ENCODE results near the gene POLR2E. TPM values are rescaled to one million over a fixed set of nuclear protein-coding genes. Genes with fewer than 3 reads are reported as not detected.

Gene POLR2E
- total and polyA plus RNA-seq, 4 donors, result 51.8 to 211 (median 171) TPM

- TF ChIP-seq, protein P1, sequence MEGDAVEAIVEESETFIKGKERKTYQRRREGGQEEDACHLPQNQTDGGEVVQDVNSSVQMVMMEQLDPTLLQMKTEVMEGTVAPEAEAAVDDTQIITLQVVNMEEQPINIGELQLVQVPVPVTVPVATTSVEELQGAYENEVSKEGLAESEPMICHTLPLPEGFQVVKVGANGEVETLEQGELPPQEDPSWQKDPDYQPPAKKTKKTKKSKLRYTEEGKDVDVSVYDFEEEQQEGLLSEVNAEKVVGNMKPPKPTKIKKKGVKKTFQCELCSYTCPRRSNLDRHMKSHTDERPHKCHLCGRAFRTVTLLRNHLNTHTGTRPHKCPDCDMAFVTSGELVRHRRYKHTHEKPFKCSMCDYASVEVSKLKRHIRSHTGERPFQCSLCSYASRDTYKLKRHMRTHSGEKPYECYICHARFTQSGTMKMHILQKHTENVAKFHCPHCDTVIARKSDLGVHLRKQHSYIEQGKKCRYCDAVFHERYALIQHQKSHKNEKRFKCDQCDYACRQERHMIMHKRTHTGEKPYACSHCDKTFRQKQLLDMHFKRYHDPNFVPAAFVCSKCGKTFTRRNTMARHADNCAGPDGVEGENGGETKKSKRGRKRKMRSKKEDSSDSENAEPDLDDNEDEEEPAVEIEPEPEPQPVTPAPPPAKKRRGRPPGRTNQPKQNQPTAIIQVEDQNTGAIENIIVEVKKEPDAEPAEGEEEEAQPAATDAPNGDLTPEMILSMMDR (IDR thresholded peaks at IDR 0.05; ENCODE audit: low read depth, low read length, missing input control), result no peak
- TF ChIP-seq, protein P2, sequence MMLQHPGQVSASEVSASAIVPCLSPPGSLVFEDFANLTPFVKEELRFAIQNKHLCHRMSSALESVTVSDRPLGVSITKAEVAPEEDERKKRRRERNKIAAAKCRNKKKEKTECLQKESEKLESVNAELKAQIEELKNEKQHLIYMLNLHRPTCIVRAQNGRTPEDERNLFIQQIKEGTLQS (IDR thresholded peaks at IDR 0.05), result no peak
- no peak for TF ChIP-seq EGR1 (IDR thresholded peaks at IDR 0.05; ENCODE audit: low read depth in 2 of 2)
These were observed 40.3 kb upstream of the POLR2E start (continued) for GRCh38 chr19:1135454-1135853.

DNA sequence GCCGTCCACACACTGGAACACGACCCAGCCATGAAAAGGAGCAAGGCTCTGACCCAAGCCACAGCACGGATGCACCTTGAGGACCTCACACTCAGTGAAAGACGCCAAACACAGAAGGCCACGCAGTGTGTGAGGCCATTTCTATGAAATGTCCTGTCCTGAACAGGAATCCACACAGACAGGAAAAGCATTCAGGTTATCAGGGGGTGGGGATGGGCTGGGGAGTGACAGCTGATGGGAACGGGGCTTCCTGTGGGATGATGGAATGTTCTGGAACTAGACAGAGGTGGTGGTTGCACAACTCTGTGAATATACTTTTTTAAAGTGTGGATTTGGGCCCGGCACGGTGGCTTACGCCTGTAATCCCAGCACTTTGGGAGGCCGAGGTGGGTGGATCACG is 39.3 kb upstream of the POLR2E start:
- Histone ChIP-seq H3K27me3 (ENCODE audit: control insufficient read depth in 4 of 4, insufficient read depth in 4 of 4, low read length in 3 of 4) (no peaks in the 10 kb centered on the region), H3K9ac (ENCODE audit: low read depth in 1 of 2, low read length in 2 of 2) (no peak overlapping the region), H3K27ac (ENCODE audit: low read depth in 1 of 2, low read length in 2 of 2) (peak overlapping the region; percentile 83 to 91), H3K4me3 (ENCODE audit: low read depth in 1 of 3, low read length in 3 of 3) (no peak overlapping the region), H3K9me3 (ENCODE audit: control insufficient read depth in 4 of 4, low read length in 3 of 4) (no peaks in the 10 kb centered on the region), H3K36me3 (ENCODE audit: control insufficient read depth in 4 of 4, insufficient read depth in 3 of 4, low read depth in 1 of 4, low read length in 3 of 4) (peaks cover 4 to 7% (median 5%) of the 10 kb centered on the region in 4 donors), H3K4me1 (ENCODE audit: control insufficient read depth in 4 of 4, insufficient read depth in 4 of 4, low read length in 3 of 4) (peaks cover 0 to 4% (median 0%) of the 10 kb centered on the region in 4 donors)
- DNase-seq (ENCODE audit: low spot score), result no peak
- WGBS, result 93% methylated on average over 11 of the region's 11 CpGs
- TF ChIP-seq NR2F2 (IDR thresholded peaks at IDR 0.05) (peak; percentile 53), SP1 (IDR thresholded peaks at IDR 0.05) (no peak)

DNA sequence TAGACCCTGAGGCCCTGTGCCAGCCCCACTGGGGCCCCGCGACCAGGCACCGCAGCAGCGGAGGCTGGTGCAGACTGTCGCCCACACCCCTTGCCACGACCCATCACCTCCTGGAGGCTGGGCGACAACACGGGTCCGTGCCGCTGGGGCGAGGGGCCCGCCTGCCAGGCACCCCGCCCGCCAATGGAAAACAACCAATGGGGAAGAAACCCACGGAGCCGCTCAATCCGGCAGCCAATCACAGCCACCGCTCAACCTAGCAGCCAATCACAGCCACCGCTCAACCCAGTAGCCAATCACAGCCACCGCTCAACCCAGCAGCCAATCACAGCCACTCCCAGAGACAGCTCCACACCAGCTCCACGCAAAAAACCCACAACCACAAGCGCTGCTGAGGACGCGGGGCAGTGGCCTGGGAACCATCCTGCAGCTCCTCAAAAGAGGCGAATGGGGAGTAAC is 38.3 kb upstream of the POLR2E start:
- no peak for DNase-seq (ENCODE audit: low spot score)
- peaks cover 0 to 4% (median 0%) of the 10 kb centered on the region in 4 donors for H3K4me1 ChIP-seq (ENCODE audit: control insufficient read depth in 4 of 4, insufficient read depth in 4 of 4, low read length in 3 of 4)
- no peak overlapping the region for H3K4me3 ChIP-seq (ENCODE audit: low read depth in 1 of 3, low read length in 3 of 3)
- H3K36me3 ChIP-seq (ENCODE audit: control insufficient read depth in 4 of 4, insufficient read depth in 3 of 4, low read depth in 1 of 4, low read length in 3 of 4), result peaks cover 0 to 7% (median 3%) of the 10 kb centered on the region in 4 donors
- TF ChIP-seq REST (IDR thresholded peaks at IDR 0.05), result no peak
- TF ChIP-seq, protein P1 (IDR thresholded peaks at IDR 0.05; ENCODE audit: low read depth, low read length, missing input control), result no peak
- TF ChIP-seq SP1 (IDR thresholded peaks at IDR 0.05), result peak; percentile 70
- no peak for TF ChIP-seq RAD21 (IDR thresholded peaks at IDR 0.05)
- H3K9ac ChIP-seq (ENCODE audit: low read depth in 1 of 2, low read length in 2 of 2), result no peak overlapping the region
- peak overlapping the region; percentile 83 to 91 for H3K27ac ChIP-seq (ENCODE audit: low read depth in 1 of 2, low read length in 2 of 2)
- 91% methylated on average over 25 of the region's 25 CpGs for WGBS
- no peaks in the 10 kb centered on the region for H3K9me3 ChIP-seq (ENCODE audit: control insufficient read depth in 4 of 4, low read length in 3 of 4)
- no peaks in the 10 kb centered on the region for H3K27me3 ChIP-seq (ENCODE audit: control insufficient read depth in 4 of 4, insufficient read depth in 4 of 4, low read length in 3 of 4)
